NCI-H146 treated with DMSO at 0.1 percent for 48 hours (cell line): ENCODE results near the gene USF3.
A peak's percentile ranks its signal among the peaks of the same experiment; 100 is the strongest.

Experiments
- DNase-seq: peaks from one replicate; lab custom pipeline; 2025; ENCODE audit not compliant: unreplicated experiment; lab: John Stamatoyannopoulos, UW

The USF3 gene

GRCh38 chr3:113697500-113698090 lies 1.2 kb upstream of the USF3 start:
- DNase-seq, result peak; percentile 41

DNA sequence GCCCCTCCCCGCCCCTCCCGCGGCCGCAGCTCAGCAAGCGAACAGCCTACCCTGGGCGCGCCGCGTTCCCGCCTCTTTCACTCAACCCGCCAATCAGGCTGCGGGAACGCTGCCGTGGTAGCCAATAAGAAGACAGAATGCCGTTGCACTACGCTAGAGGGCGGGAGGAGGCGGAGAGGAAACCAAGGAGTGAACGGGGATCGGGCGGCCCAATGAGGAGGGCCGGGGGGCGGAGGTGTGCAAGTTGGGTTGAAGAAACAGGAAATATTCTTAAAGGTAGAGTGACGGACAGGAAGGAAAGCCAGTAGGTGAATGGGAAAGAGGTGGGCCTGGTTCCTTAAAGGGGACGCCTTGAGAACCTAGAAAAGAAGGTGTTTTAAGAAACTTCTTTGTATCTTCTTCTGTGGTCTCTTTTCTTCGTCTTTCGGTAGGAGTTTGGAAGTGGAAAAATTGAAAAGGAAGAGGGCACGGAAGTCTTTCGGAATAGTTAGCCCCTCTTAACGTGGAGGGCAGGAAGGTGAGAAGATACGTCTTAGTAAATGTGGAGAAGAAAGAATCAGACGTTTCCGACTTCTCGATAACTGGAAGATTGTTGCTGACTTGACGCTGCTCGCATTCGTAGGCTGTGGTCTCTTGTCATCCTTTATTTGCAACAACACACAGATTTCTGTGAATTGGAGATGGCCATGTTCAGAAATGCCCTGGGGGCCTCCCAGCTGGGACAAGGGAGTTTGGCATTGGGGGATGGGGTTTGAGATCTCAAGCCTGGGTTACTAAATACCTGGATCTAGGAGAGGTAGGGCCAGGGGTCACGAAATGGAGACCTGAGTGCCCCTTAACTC lies 437 bp upstream of the USF3 start:
- peak; percentile 100 for DNase-seq

DNA sequence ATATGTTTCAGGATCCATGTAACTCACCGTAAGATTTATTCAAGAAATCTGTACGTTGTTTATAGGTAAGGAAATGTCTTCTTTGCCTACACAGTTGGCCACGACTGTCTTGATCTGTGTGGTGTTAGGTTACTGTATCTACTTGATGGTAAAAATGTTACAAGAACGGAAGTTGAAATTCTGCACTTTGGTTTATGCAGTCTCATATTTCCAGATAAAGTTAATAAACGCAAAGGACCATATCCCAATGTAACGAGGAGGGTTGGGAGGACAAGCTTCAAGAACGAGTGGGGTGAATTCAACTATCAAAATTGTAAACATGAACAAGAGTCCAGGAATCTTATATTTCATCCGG lies 1.0 kb downstream of the USF3 start:
- no peak for DNase-seq

DNA sequence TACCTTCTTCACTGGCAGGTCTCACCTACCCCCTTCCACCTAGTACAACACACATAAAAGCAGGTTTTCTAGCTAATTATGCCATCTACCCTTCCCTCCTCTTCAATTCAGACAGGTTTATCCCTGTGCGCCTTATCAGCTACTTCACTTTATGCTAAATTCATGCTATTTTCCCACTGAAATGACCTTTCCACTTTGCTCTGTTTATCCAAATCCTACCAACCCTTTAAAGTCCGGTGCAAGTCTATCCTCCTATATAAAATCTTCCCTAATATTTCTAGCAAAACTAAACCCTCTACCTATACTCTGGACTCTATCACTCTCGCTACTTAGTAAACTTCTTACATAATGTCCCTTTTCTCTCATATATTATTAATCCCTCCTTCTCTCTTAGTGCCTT lies 6.0 kb downstream of the USF3 start:
- no peak for DNase-seq

DNA sequence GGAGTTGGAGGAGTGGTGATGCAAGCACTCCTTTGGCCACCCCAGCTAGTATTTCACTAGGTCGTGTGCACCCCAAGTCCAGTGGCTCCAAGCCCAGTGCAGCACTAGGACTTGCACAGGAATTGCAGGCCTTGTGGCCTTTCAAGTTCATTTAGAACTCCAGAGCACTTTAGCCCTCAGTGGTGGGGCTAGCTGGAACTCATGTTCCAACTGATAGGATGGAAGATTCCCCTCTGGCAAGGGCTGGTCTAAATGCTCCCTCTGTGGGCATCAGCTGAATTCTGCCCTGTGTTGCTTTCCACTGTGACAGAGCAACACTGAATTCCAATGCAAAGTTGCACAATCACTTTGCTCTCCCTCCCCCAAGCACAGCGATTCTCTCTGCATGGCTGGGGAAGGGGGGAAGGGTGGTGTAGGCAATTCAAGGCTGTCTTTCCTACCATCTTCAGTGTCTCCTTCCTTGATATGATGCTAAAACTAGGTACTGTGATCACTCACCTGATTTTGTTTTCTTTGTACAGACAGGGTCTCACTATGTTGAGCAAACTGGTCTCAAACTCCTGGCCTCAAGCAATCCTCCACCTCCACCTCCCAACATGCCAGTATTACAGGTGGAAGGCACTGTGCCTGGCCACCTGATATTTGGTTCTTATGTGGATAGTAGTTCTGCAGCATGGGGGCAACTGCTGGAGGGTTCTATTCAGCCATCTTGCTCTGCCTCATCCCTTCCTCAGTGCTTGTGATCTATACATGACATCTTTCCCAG lies 10.3 kb downstream of the USF3 start:
- no peak for DNase-seq

GRCh38 chr3:113685124-113685523 lies 11.3 kb downstream of the USF3 start:
- peak; percentile 66 for DNase-seq

- DNase-seq, result no peak
Measured at GRCh38 chr3:113684271-113684819, 12.1 kb downstream of the USF3 start.

- no peak for DNase-seq
Measured at GRCh38 chr3:113678773-113679172, 17.7 kb downstream of the USF3 start.

GRCh38 chr3:113677737-113678136 lies 18.7 kb downstream of the USF3 start:
- DNase-seq, result no peak

- DNase-seq, result no peak
Measured at GRCh38 chr3:113676261-113676660, 20.2 kb downstream of the USF3 start.

DNA sequence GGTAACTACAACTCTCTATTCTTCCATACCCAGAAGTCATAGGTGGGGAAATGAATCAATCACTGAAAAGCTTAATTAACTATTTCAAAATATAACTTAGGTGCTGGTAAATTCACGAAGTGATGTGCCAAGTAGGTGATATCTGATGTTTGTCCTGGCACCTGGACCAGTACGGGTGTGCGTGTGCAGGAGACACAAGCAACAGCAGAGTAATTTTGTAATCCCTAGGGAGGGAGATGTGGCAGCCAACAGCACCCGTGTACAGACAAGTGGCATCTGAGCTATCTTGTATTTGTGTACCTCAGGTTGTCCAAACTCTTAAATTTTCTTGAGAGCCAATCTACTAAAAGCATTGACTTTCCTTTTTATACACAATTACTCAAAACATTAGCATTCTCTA lies 22.8 kb downstream of the USF3 start:
- no peak for DNase-seq

- no peak for DNase-seq
Measured at GRCh38 chr3:113668015-113668414, 28.4 kb downstream of the USF3 start.

- DNase-seq, result no peak
Measured at GRCh38 chr3:113664523-113665094, 31.8 kb downstream of the USF3 start.

DNA sequence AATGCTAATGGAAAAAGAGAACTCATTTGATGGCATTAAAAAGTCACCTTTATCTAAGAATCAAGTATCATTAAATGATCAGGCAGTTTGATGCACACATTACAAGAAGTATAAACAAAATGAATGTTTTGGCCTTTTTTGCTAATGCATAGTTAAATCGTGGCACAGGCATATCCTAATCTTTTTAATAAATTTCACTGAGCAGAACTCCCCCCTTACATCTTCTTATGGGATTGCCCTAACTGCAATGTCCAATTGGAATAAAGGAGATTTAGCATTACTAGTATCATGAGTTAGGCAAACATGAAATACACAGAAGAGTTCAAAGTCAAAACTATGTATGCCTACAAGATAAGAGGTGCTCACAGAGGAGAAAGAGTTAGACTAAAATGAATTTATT lies 32.7 kb downstream of the USF3 start:
- DNase-seq, result no peak

DNA sequence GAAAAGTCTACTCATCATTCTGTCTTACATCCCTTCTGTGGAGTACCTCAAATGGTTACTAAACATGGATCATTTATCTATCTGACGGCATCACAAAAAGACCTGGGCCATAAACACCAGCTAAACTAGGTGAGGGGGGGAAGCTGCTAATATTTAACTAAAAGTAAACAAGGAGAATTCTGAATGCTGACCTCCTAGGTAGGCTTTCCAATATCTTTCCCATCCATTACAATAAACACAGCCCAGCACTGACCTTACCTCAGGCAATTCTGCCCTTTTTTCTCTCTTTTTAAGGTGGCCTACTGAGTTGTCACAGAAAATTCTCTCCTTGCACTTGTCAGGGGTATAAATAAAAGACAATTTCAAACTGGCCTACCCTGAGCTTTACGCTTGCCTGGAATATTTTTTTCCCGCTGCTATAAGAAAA lies 33.1 kb downstream of the USF3 start:
- no peak for DNase-seq

- no peak for DNase-seq
Measured at GRCh38 chr3:113662824-113663223, 33.6 kb downstream of the USF3 start.

GRCh38 chr3:113660896-113661295 lies 35.5 kb downstream of the USF3 start:
- DNase-seq, result no peak

- DNase-seq, result no peak
Measured at GRCh38 chr3:113660458-113660857, 36.0 kb downstream of the USF3 start.

- DNase-seq, result no peak
Measured at GRCh38 chr3:113659996-113660395, 36.4 kb downstream of the USF3 start.

GRCh38 chr3:113659101-113659541 lies 37.3 kb downstream of the USF3 start:
- no peak for DNase-seq

DNA sequence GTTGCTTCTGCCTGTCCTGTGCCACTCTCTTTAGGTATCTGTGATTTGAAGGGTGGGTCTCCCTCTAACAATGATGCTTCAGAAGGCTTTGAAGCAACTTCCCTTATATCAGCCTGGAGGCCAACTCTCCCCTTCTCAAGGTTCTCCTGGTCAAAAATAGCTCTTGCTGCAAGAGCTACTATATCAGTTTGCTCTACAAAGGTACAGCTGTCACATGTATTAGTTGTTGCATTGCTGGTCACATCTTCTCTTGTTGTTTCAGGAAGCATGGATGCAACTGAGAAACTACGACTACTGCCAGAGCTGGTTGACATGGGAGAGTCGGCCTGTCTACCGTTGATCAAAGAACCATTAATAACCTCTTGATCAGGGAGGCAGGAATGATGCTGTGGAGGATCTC lies 38.3 kb downstream of the USF3 start:
- no peak for DNase-seq
